Panc1 (cell line): Measurements from ENCODE around the gene PINLYP.

Source experiments
- POLR2AphosphoS5 ChIP-seq: IDR thresholded peaks from 2 replicates; pipeline ENCODE4 v1.6.1; 2012; ENCODE audit warnings: mild to moderate bottlenecking, low read depth, low read length, moderate library complexity
- SIN3A ChIP-seq: IDR thresholded peaks from 2 replicates; pipeline ENCODE4 v1.6.1; 2012; ENCODE audit warnings: low read depth, mild to moderate bottlenecking, low read length, moderate library complexity, borderline replicate concordance; ENCODE audit not compliant: insufficient read depth
- TCF7L2 ChIP-seq: IDR thresholded peaks from 2 replicates; pipeline ENCODE4 v1.6.1; 2011; ENCODE audit warnings: mild to moderate bottlenecking, low read depth, low read length, inconsistent platforms
- TF ChIP-seq, protein P1 (sequence below), 2 experiments: IDR thresholded peaks; 2 replicates each; pipeline ENCODE4 v1.6.1; 2011 to 2012; ENCODE audit warnings: low read depth in 2 of 2, control low read depth in 1 of 2, low read length in 1 of 2, mild to moderate bottlenecking in 1 of 2, moderate library complexity in 1 of 2; ENCODE audit not compliant: insufficient read depth in 1 of 2
- TF ChIP-seq, protein P2 (sequence below): fragments of 450-650 bp; IDR thresholded peaks from 2 replicates; pipeline ENCODE4 v1.5.1; 2017; ENCODE audit warnings: mild to moderate bottlenecking

DNA sequence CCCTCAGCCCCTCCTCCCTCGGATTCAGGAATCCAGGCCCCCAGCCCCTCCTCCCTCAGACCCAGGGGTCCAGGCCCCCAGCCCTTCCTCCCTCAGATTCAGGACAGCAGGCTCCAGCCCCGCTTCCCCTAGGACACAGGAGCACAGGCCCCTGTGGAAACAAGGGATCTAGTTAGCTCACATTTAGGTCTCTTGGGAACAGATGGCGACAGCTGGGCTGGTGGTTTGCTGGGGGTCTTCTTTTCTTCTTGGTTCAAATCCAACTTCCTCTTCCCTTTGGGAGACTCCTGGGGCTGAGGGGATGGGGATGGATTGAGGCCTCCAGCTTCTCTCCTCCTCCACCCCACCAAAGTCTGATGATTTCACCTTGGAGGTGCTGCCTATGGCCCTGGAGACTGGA, 23.0 kb upstream of the PINLYP start:
- TF ChIP-seq, protein P1, sequence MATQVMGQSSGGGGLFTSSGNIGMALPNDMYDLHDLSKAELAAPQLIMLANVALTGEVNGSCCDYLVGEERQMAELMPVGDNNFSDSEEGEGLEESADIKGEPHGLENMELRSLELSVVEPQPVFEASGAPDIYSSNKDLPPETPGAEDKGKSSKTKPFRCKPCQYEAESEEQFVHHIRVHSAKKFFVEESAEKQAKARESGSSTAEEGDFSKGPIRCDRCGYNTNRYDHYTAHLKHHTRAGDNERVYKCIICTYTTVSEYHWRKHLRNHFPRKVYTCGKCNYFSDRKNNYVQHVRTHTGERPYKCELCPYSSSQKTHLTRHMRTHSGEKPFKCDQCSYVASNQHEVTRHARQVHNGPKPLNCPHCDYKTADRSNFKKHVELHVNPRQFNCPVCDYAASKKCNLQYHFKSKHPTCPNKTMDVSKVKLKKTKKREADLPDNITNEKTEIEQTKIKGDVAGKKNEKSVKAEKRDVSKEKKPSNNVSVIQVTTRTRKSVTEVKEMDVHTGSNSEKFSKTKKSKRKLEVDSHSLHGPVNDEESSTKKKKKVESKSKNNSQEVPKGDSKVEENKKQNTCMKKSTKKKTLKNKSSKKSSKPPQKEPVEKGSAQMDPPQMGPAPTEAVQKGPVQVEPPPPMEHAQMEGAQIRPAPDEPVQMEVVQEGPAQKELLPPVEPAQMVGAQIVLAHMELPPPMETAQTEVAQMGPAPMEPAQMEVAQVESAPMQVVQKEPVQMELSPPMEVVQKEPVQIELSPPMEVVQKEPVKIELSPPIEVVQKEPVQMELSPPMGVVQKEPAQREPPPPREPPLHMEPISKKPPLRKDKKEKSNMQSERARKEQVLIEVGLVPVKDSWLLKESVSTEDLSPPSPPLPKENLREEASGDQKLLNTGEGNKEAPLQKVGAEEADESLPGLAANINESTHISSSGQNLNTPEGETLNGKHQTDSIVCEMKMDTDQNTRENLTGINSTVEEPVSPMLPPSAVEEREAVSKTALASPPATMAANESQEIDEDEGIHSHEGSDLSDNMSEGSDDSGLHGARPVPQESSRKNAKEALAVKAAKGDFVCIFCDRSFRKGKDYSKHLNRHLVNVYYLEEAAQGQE (IDR thresholded peaks at IDR 0.05; ENCODE audit: insufficient read depth in 1 of 2, low read depth in 2 of 2, low read length in 1 of 2): no peak
- no peak for TF ChIP-seq POLR2AphosphoS5
- TF ChIP-seq, protein P2, sequence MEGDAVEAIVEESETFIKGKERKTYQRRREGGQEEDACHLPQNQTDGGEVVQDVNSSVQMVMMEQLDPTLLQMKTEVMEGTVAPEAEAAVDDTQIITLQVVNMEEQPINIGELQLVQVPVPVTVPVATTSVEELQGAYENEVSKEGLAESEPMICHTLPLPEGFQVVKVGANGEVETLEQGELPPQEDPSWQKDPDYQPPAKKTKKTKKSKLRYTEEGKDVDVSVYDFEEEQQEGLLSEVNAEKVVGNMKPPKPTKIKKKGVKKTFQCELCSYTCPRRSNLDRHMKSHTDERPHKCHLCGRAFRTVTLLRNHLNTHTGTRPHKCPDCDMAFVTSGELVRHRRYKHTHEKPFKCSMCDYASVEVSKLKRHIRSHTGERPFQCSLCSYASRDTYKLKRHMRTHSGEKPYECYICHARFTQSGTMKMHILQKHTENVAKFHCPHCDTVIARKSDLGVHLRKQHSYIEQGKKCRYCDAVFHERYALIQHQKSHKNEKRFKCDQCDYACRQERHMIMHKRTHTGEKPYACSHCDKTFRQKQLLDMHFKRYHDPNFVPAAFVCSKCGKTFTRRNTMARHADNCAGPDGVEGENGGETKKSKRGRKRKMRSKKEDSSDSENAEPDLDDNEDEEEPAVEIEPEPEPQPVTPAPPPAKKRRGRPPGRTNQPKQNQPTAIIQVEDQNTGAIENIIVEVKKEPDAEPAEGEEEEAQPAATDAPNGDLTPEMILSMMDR: no peak
- no peak for TF ChIP-seq TCF7L2
- TF ChIP-seq SIN3A: no peak
